ENCODE measurements around the gene PLAAT2. TPM values are rescaled to one million over a fixed set of nuclear protein-coding genes. Genes with fewer than 3 reads are reported as not detected.

The PLAAT2 gene
- total and polyA plus RNA-seq, 9 of the 15 experiments (the other 6 are each of a cell fraction or from before 2014, with no cell fraction given): not detected

- TF ChIP-seq, protein P1, sequence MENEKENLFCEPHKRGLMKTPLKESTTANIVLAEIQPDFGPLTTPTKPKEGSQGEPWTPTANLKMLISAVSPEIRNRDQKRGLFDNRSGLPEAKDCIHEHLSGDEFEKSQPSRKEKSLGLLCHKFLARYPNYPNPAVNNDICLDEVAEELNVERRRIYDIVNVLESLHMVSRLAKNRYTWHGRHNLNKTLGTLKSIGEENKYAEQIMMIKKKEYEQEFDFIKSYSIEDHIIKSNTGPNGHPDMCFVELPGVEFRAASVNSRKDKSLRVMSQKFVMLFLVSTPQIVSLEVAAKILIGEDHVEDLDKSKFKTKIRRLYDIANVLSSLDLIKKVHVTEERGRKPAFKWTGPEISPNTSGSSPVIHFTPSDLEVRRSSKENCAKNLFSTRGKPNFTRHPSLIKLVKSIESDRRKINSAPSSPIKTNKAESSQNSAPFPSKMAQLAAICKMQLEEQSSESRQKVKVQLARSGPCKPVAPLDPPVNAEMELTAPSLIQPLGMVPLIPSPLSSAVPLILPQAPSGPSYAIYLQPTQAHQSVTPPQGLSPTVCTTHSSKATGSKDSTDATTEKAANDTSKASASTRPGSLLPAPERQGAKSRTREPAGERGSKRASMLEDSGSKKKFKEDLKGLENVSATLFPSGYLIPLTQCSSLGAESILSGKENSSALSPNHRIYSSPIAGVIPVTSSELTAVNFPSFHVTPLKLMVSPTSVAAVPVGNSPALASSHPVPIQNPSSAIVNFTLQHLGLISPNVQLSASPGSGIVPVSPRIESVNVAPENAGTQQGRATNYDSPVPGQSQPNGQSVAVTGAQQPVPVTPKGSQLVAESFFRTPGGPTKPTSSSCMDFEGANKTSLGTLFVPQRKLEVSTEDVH (IDR thresholded peaks at IDR 0.05; ENCODE audit: low read depth, partially characterized antibody): no peak
- TF ChIP-seq, protein P2, sequence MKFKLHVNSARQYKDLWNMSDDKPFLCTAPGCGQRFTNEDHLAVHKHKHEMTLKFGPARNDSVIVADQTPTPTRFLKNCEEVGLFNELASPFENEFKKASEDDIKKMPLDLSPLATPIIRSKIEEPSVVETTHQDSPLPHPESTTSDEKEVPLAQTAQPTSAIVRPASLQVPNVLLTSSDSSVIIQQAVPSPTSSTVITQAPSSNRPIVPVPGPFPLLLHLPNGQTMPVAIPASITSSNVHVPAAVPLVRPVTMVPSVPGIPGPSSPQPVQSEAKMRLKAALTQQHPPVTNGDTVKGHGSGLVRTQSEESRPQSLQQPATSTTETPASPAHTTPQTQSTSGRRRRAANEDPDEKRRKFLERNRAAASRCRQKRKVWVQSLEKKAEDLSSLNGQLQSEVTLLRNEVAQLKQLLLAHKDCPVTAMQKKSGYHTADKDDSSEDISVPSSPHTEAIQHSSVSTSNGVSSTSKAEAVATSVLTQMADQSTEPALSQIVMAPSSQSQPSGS (CRISPR knock-in tag; IDR thresholded peaks at IDR 0.05): no peak
- TF ChIP-seq ZNF282 (CRISPR knock-in tag; IDR thresholded peaks at IDR 0.05) (no peak), HIVEP1 (CRISPR knock-in tag; IDR thresholded peaks at IDR 0.05) (no peak), RAD51 (IDR thresholded peaks at IDR 0.05; ENCODE audit: borderline replicate concordance, low read depth) (no peak), ZNF316 (IDR thresholded peaks at IDR 0.05) (no peak)
Observed at GRCh38 chr11:63508009-63508408, 55.2 kb downstream of the PLAAT2 start (continued).

DNA sequence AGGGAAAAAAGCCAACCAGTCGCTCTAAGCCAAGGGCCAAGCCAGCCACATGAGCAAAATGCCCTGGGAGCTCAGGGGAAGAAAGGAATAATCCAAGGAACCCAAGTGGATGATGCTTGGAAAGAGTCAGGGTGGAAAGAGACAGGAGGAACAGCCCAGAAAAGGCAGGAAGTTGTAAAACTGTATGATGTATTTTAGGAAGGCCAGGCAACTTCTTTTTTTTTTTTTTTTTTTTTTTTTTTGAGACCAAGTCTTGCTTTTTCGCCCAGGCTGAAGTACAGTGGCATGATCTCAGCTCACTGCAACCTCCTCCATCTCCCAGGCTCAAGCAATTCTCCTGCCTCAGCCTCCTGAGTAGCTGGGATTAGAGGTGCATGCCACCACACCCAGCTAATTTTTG lies 55.7 kb downstream of the PLAAT2 start:
- POLR2A ChIA-PET: interaction anchor here (0.7 to 2.2 kb wide), 4 partner anchors 8 to 354 kb away, joined by 3 to 11 read pairs (median 3); no protein-coding TSS in a partner anchor
- H3K36me3 ChIP-seq (ENCODE audit: control insufficient read depth, insufficient read depth, low read length): no peaks in the 10 kb centered on the region
- no peak overlapping the region for H3K4me2 ChIP-seq (ENCODE audit: insufficient read depth, low read length)
- H4K20me1 ChIP-seq (replicated peaks; ENCODE audit: control insufficient read depth, insufficient read depth, low read length): no peaks in the 10 kb centered on the region
- H3K27ac ChIP-seq (ENCODE audit: extremely low read depth, low read depth, low read length): no peak overlapping the region
- no peak overlapping the region for H3K4me3 ChIP-seq
- no peaks in the 10 kb centered on the region for H3K9me3 ChIP-seq (replicated peaks; ENCODE audit: control insufficient read depth, insufficient read depth, low read depth, low read length)
- CTCF ChIA-PET (ENCODE audit: low intra/inter-chr PET ratio): interaction anchor here (1.4 kb wide), 1 partner anchor 29 kb away, joined by 8 read pairs; no protein-coding TSS in a partner anchor
- in situ Hi-C loops (cut with MboI): no loop called here
- no peaks in the 10 kb centered on the region for H3K27me3 ChIP-seq (ENCODE audit: control insufficient read depth in 2 of 2, insufficient read depth in 2 of 2, low read length in 2 of 2)
- 49% methylated on average over 2 of the region's 2 CpGs for WGBS (ENCODE audit: insufficient coverage, low coverage, missing lambda C conversion rate)
- intact Hi-C loops (cut with micrococcal nuclease): loop anchor here (5.0 kb wide), 1 partner anchor 60 kb away; no protein-coding TSS in a partner anchor
- BruUV-seq (replicated peaks): no TSS peak
- FAIRE-seq (no peak), ATAC-seq (no peak), DNase-seq (ENCODE audit: extremely low read depth in 1 of 4, low spot score in 3 of 4) (no peak)
- no peaks in the 10 kb centered on the region for H3K79me2 ChIP-seq (ENCODE audit: control insufficient read depth, insufficient read depth, low read length)
- no peak overlapping the region for H2AFZ ChIP-seq (ENCODE audit: low read depth, low read length)
- no peak overlapping the region; a peak in 1 of 4 replicates for H3K9ac ChIP-seq (ENCODE audit: insufficient read depth in 1 of 2, low read depth in 2 of 2, low read length in 2 of 2)
- no peak for TF ChIP-seq MYBL2 (IDR thresholded peaks at IDR 0.05; ENCODE audit: low read depth)
- TF ChIP-seq MYBL2 (CRISPR knock-in tag; IDR thresholded peaks at IDR 0.05; ENCODE audit: borderline replicate concordance): no peak
- no peak for TF ChIP-seq ZNF311 (CRISPR knock-in tag; IDR thresholded peaks at IDR 0.05)
- TF ChIP-seq ZNF668 (CRISPR knock-in tag; IDR thresholded peaks at IDR 0.05): no peak
- H3K9me1 ChIP-seq (ENCODE audit: control insufficient read depth, insufficient read depth, low read length): no peaks in the 10 kb centered on the region
- H3K4me1 ChIP-seq (replicated peaks in 1 of 2; ENCODE audit: control insufficient read depth in 2 of 2, insufficient read depth in 2 of 2, low read length in 2 of 2): peaks cover 35 to 51% of the 10 kb centered on the region in 2 experiments

Measured in K562 (cell line).